ENCODE data around the gene DEFB123. TPM values are rescaled to one million over a fixed set of nuclear protein-coding genes. Genes with fewer than 3 reads are reported as not detected.
"Not testable (repeated sequence)": the region's sequence is repeated elsewhere in the genome, so short reads cannot be mapped to it uniquely, and the experiment has no call there.

Gene DEFB123
- total RNA-seq, 2 experiments from 2014 or later = not detected

DNA sequence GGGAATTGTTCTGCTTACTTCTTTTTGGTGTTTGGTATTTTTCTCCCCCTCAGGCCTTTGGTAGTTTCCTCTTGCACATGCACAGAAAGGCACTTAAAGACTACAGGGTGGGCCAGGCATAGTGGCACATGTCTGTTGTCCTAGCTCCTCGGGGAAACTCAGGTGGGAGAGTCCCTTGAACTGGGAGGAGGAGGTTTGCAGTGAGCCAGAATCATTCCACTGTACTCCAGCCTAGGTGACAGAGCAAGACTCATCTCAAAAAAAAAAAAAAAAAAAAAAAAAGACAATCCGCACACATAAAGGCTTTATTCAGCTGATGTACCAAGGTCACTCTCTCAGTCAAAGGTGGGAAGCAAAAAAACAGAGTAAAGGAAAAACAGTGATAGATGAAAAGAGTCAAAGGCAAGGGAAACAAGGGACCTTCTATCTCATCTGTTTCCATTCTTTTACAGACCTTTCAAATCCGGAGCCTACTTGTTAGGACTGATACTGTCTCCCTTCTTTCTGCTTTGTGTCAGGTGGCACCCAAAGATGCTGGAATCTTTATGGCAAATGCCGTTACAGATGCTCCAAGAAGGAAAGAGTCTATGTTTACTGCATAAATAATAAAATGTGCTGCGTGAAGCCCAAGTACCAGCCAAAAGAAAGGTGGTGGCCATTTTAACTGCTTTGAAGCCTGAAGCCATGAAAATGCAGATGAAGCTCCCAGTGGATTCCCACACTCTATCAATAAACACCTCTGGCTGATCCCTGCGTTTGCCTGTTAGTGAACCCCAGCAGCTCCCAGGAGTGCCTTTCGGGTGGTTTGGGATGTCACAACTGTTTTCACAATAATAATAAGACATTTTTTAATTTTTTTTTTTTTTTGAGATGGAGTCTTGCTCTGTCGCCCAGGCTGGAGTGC is 9.3 kb downstream of the DEFB123 start:
- Mint-ChIP-seq H3K4me3 (no peak overlapping the region), H3K27ac (no peak overlapping the region), H3K4me1 (no peaks in the 10 kb centered on the region), H3K27me3 (peaks cover 8% of the 10 kb centered on the region), H3K36me3 (no peaks in the 10 kb centered on the region), H3K9me3 (peaks cover 1% of the 10 kb centered on the region)
- DNase-seq = no peak

DNA sequence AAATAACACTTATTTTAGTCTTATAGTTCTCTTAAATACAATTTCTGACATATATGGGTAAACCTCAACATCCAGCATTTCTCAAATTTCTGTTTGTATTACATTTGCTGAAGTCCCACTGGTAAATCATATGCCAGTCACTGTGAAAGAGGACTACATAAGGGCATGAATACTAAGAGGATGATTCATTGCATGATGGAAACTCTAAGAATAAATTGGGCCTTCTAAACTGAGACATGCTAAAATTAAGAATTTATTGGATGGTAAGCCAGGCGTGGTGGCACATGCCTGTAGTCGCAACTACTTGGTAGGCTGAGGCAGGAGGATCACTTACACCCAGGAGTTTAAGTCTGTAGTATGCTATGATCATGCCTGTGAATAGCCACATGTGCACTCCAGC is 12.1 kb downstream of the DEFB123 start:
- peaks cover 1% of the 10 kb centered on the region for H3K9me3 Mint-ChIP-seq
- H3K27me3 Mint-ChIP-seq = peaks cover 12% of the 10 kb centered on the region
- H3K36me3 Mint-ChIP-seq = no peaks in the 10 kb centered on the region
- no peak for DNase-seq
- H3K4me3 Mint-ChIP-seq = no peak overlapping the region
- H3K27ac Mint-ChIP-seq = no peak overlapping the region
- no peaks in the 10 kb centered on the region for H3K4me1 Mint-ChIP-seq

DNA sequence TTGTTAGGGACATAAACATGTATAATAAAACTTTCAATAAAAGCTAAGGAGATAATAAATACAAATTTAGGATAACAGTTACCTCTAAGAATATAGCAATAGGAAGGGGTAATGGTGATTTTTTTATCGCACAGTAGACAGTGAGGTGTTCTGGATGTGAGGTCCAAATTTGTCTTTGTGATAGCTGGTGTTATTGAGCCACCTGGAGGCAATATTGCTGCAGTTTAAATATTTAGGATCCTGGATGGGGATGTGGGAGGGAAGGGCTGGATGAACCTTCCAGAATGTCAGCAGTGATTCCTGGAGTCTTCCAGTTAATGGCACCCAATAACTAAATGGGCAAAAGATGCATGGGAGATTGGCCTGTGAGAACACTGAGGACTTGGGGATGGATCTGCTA is 13.9 kb downstream of the DEFB123 start:
- Mint-ChIP-seq H3K4me1 (no peaks in the 10 kb centered on the region), H3K27me3 (peaks cover 17% of the 10 kb centered on the region), H3K36me3 (no peaks in the 10 kb centered on the region), H3K27ac (no peak overlapping the region), H3K9me3 (no peaks in the 10 kb centered on the region), H3K4me3 (no peak overlapping the region)
- DNase-seq = no peak

DNA sequence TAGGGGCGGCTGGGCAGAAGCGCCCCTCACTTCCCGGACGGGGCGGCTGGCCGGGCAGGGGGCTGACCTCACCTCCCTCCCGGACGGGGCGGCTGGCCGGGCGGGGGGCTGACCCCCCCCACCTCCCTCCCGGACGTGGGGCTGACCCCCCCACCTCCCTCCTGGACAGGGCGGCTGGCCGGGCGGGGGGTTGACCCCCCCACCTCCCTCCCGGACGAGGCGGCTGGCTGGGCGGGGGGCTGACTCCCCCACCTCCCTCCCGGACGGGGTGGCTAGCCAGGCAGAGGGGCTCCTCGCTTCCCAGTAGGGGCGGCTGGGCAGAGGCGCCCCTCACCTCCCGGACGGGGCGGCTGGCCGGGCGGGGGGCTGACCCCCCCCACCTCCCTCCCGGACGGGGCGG is 30.5 kb downstream of the DEFB123 start:
- peaks cover 23% of the 10 kb centered on the region for H3K27me3 Mint-ChIP-seq
- H3K4me3 Mint-ChIP-seq, DNase-seq, H3K9me3 Mint-ChIP-seq, H3K36me3 Mint-ChIP-seq, H3K27ac Mint-ChIP-seq: not testable (repeated sequence)
- peaks cover 12% of the 10 kb centered on the region for H3K4me1 Mint-ChIP-seq

DNA sequence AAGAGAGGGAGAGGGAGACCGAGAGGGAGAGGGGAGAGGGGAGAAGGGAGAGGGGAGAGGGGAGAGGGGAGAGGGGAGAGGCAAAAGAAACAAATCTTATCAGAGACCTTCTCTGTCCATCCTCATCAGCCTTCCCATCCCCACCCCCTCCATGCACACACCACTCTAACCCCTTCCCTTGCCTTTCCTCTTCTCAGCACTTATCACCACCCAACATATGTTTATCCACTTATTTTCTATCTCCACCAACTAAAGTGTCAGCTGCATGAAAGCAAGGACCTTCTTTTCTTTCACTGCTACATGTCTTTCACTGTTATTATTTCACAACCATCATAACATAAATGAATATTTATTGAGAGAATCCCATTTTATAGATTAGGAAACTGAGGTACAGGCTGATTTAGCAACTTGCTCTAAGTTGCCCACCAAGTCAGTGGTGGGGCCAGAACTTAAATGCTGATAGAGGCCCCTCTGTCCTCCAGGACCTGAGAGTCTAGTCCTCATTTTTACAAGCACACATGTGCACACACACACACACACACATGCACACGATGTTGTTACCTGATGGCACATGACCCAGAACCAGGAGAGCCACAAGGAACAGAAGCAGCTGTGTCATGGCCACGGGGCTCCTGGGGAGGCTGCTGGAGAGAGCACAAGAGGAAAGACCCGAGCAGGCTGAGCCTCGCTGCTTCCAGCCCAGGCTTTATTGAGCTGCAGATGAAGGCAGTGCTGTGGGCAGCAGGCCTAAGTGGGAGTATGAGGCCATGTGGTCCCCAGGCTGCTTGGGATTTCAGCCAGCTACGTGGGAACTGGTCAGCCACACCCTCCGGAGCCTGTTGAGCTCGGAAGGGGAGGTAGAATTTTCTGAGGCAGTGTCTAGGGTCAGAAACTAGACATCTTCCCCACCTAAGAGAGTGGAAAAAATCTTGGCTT is 32.2 kb downstream of the DEFB123 start:
- H3K27me3 Mint-ChIP-seq = peaks cover 40% of the 10 kb centered on the region
- no peak for DNase-seq
- peaks cover 14% of the 10 kb centered on the region for H3K4me1 Mint-ChIP-seq
- no peak overlapping the region for H3K27ac Mint-ChIP-seq
- no peak overlapping the region for H3K4me3 Mint-ChIP-seq
- H3K9me3 Mint-ChIP-seq = peaks cover 2% of the 10 kb centered on the region
- peaks cover 1% of the 10 kb centered on the region for H3K36me3 Mint-ChIP-seq

DNA sequence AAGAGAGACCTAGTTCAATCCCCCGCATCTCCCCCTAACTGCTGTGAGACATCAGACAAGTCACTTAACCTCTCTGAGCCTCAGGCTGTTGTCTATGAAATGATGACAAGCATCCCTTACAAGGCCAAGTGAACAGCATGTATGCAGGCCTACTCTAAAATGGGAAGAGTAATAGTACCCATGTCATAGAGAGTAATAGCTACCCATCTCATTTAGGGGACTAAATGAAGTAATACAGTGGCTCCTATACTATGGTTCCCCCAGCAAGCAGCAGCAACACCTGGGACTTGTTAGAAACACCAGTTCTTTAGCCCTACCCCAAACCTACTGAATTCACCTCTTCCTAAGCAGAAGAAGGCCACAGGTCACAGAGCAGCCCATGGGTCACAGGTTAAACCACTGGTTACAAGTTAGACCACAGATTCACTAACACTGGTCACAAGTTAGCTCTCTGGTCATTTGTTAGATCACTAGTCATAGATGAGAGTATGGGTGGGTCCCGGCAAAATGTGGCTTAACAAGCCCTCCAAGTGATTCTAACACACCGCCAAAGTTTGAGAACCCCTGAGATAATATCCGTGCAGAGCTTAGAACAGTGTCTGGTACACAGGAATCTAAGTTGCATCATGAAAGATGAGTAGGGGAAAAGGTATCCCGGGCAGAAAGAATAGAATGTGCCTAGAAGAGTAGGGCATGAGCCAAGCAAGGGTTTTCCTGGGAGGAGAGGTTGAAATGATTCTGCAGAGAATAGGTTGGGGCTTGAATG is 33.1 kb downstream of the DEFB123 start:
- Mint-ChIP-seq H3K9me3 (peaks cover 2% of the 10 kb centered on the region), H3K27ac (no peak overlapping the region), H3K36me3 (peaks cover 1% of the 10 kb centered on the region), H3K4me3 (no peak overlapping the region), H3K4me1 (peaks cover 14% of the 10 kb centered on the region), H3K27me3 (peaks cover 42% of the 10 kb centered on the region)
- DNase-seq = no peak

DNA sequence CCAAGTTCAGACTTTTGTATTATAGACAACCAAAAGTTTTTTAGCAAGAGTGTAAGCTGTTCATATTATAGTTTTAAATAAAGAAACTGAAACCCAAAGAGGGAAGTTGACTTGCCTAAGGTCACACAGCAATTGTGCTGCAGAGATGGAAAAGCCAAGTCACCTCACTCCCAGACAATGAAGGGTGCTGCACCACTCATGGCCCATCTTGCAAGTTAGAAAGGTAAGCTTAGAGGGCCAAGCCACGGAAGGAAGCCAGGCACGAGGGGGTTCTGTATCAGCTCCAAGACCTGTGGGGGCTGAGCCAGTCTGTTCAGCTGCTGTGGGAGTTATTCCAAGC is 33.6 kb downstream of the DEFB123 start:
- peaks cover 42% of the 10 kb centered on the region for H3K27me3 Mint-ChIP-seq
- no peak for DNase-seq
- peaks cover 14% of the 10 kb centered on the region for H3K4me1 Mint-ChIP-seq
- no peak overlapping the region for H3K27ac Mint-ChIP-seq
- no peak overlapping the region for H3K4me3 Mint-ChIP-seq
- H3K36me3 Mint-ChIP-seq = peaks cover 1% of the 10 kb centered on the region
- peaks cover 2% of the 10 kb centered on the region for H3K9me3 Mint-ChIP-seq

DNA sequence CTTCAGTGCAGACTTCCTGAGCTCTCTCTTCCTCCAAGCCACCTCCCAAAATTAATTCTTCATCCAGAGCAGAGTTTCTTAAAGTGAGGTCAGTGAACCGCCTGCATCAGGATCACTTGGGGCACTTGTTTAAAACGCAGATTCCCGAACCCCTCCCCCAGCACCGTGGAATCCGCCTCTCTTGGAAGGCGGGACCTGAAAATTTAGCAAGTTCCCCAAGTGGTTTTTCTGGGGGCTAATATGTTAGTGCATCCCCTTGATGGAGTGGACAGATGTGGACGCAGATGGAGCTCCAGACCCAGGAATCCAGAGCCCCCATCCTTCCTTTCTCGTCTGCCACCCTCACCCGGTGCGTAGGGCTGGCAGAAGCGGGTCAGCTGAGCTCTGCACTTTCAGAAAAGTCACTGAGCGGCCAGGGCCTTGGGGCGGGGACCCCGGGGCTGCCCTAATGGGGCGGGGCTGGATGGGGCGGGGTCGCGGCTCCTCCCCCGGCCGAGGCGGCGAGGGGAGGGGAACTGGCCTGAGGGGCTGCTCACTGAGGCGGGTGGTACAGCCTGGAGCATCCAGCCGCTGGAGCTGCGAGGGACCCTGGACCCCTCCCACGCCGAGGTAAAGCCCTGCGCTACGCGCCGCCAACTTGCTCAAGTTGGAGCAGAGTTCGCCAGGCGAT is 34.5 kb downstream of the DEFB123 start, which contains the start of the genes DEFB124 and REM1:
DEFB124 (minus strand) TSS at position 370 of the 670 bp plus-strand sequence. CDS start 2,114 bp downstream, outside the sequence.
REM1 (plus strand) TSS at position 531 of the 670 bp plus-strand sequence. CDS start 1,158 bp downstream, outside the sequence.
- no peak within 1 kb of the TSS for H3K4me3 Mint-ChIP-seq

DNA sequence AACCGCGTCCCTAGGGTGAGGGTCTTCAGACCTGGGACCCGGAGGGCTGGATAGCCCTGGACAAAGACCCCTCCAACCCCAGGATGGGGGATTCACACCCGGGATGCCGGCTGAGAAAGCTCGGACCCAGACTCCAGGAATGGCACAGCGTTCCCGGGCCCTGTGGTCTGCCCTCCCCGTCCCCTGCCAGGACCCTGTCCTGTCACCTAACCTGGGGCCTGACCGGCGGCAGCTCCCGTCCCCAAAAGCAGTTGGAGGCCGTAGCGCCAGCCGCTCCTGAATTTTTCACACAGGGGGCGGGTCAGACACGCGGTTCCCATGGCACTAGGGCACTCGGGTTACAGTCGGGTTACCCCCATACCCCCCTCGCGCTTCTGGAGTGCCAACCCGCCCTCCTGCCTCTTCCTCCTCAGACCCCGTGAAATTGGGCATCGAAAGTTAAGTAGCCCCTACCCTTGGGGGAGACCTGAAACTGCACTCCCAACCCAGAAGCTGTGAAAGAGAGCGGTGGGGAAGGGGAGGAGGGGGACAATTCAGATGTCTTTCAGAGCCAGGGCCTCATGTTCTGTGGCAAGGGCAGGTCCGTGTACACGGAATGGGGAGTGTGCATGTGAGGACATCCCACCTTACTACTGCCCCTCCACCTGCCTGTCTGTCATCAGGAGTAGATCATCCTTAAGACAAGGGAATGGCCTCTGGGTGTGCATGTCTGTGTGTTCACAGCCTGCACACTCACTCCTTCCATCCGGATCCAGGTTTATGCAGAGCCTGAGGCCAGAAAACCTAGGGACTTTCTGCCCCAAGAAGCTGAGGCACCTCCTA is 35.3 kb downstream of the DEFB123 start:
- Mint-ChIP-seq H3K27me3 (peaks cover 48% of the 10 kb centered on the region), H3K27ac (no peak overlapping the region), H3K9me3 (peaks cover 2% of the 10 kb centered on the region), H3K4me1 (peaks cover 14% of the 10 kb centered on the region), H3K4me3 (no peak overlapping the region), H3K36me3 (peaks cover 1% of the 10 kb centered on the region)
- DNase-seq = no peak

More for the DNA sequence above, 34.5 kb downstream of the DEFB123 start, which contains the start of the genes DEFB124 and REM1:
- peaks cover 14% of the 10 kb centered on the region for H3K4me1 Mint-ChIP-seq
- H3K9me3 Mint-ChIP-seq = peaks cover 2% of the 10 kb centered on the region
- peaks cover 1% of the 10 kb centered on the region for H3K36me3 Mint-ChIP-seq
- H3K27me3 Mint-ChIP-seq = peaks cover 48% of the 10 kb centered on the region
- H3K27ac Mint-ChIP-seq = no peak within 1 kb of the TSS
- no peak for DNase-seq

DNA sequence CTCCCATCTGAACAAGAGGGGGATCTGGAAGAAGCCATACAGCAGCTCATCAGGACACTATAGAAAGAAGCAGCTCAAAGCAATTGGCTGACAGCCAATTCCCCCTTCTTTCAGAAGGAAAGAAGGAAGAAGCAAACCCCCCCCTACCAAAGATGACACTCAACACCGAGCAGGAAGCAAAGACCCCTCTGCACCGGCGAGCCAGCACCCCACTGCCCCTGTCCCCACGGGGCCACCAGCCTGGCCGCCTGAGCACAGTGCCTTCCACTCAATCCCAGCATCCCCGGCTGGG is 35.8 kb downstream of the DEFB123 start:
- Mint-ChIP-seq H3K4me3 (no peak overlapping the region), H3K9me3 (peaks cover 2% of the 10 kb centered on the region), H3K36me3 (peaks cover 1% of the 10 kb centered on the region), H3K4me1 (peaks cover 14% of the 10 kb centered on the region), H3K27ac (no peak overlapping the region), H3K27me3 (peaks cover 50% of the 10 kb centered on the region)
- no peak for DNase-seq

DNA sequence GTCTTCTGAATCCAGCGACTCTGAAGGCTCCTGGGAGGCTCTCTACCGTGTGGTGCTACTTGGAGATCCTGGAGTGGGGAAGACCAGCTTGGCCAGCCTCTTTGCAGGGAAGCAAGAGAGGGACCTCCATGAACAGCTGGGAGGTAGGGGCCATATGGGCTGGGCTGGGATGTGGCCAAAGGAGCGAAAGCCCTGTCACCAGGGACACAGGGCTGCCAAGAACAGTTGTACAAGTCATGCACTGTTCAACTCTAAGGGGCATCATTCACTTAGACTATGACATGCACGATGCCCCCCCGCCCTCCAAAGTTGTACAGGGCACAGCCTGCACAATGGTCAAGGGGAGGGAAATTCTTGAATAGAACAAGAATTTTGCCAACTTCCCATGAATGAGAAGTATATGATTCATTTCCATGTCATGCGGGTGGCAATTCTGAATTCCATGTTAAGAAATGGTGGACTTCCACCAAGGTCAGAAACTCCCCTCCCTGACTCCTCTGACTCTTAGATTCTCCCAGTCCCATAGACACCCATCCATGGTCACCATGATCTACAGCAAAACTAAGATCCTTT is 36.3 kb downstream of the DEFB123 start:
- Mint-ChIP-seq H3K27ac (no peak overlapping the region), H3K9me3 (peaks cover 2% of the 10 kb centered on the region), H3K4me3 (no peak overlapping the region), H3K4me1 (peaks cover 14% of the 10 kb centered on the region), H3K36me3 (peaks cover 1% of the 10 kb centered on the region), H3K27me3 (peaks cover 52% of the 10 kb centered on the region)
- DNase-seq = no peak

DNA sequence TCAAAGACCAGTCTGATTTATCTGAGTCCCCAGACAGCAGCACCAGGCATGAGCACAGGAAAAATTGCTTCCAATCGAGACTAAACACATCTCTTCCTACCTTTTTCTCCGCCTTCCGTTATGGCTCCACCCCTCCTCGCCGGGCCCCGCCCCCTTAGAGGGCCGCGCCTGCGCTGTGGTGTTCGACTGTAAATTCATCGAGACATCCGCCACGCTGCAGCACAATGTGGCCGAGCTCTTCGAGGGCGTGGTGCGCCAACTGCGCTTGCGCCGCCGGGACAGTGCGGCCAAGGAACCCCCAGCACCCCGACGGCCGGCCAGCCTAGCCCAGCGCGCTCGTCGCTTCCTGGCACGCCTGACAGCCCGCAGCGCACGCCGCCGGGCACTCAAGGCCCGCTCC is 43.6 kb downstream of the DEFB123 start:
- Mint-ChIP-seq H3K27me3 (peaks cover 50% of the 10 kb centered on the region), H3K4me3 (no peak overlapping the region), H3K9me3 (no peaks in the 10 kb centered on the region), H3K36me3 (peaks cover 3% of the 10 kb centered on the region), H3K27ac (no peak overlapping the region), H3K4me1 (peaks cover 12% of the 10 kb centered on the region)
- DNase-seq = peak; percentile 30

Measured in activated naive CD8-positive, alpha-beta T cell treated with anti-CD3 and anti-CD28 coated beads for 36 hours (primary cell).